Trophoblast cell (in vitro differentiated cells and primary cell): ENCODE measurements around the gene SLC36A1.

Experiments used
- DNase-seq, 2 donors: peaks; one replicate each; pipeline ENCODE4 v3.0.0-alpha.2; 2016
- H2AFZ ChIP-seq: 2 replicates; pipeline ENCODE4 v1.6.1; 2013; ENCODE audit warnings: low read length, moderate library complexity, mild to moderate bottlenecking; ENCODE audit not compliant: insufficient read depth, poor library complexity
- H2AK5ac ChIP-seq: 2 replicates; pipeline ENCODE4 v1.6.1; 2013; ENCODE audit warnings: mild to moderate bottlenecking, low read length
- H2BK120ac ChIP-seq: 2 replicates; pipeline ENCODE4 v1.6.1; 2013; ENCODE audit warnings: low read length, mild to moderate bottlenecking, moderate library complexity; ENCODE audit not compliant: insufficient read depth, poor library complexity
- H2BK12ac ChIP-seq: 2 replicates; pipeline ENCODE4 v1.6.1; 2013; ENCODE audit warnings: mild to moderate bottlenecking, low read length, moderate library complexity
- H2BK5ac ChIP-seq: 2 replicates; pipeline ENCODE4 v1.6.1; 2013; ENCODE audit warnings: low read length, low read depth, moderate library complexity, mild to moderate bottlenecking; ENCODE audit not compliant: poor library complexity
- H3K14ac ChIP-seq: 2 replicates; pipeline ENCODE4 v1.6.1; 2013; ENCODE audit warnings: mild to moderate bottlenecking, low read length
- H3K18ac ChIP-seq: 2 replicates; pipeline ENCODE4 v1.6.1; 2013; ENCODE audit warnings: mild to moderate bottlenecking, low read length
- H3K23ac ChIP-seq: 2 replicates; pipeline ENCODE4 v1.6.1; 2013; ENCODE audit warnings: low read length
- H3K27ac ChIP-seq: 2 replicates; pipeline ENCODE4 v1.5.1; 2013; ENCODE audit warnings: low read depth, mild to moderate bottlenecking, inconsistent platforms, low read length, moderate library complexity
- H3K27me3 ChIP-seq: 2 replicates; pipeline ENCODE4 v1.6.1; 2013; ENCODE audit warnings: inconsistent platforms, mild to moderate bottlenecking, low read length, moderate library complexity; ENCODE audit not compliant: insufficient read depth
- H3K36me3 ChIP-seq, 2 experiments: 1 replicate in 1 of 2; 2 replicates in 1 of 2; pipeline ENCODE4 v1.6.1; 2013; ENCODE audit warnings: low read length in 2 of 2, mild to moderate bottlenecking in 2 of 2, moderate library complexity in 1 of 2; ENCODE audit not compliant: insufficient read depth in 2 of 2, control insufficient read depth in 1 of 2
- H3K4ac ChIP-seq: 2 replicates; pipeline ENCODE4 v1.6.1; 2013; ENCODE audit warnings: low read depth, mild to moderate bottlenecking, low read length, moderate library complexity
- H3K4me1 ChIP-seq, 2 experiments: 1 replicate in 1 of 2; 2 replicates in 1 of 2; pipeline ENCODE4 v1.6.1; 2013; ENCODE audit warnings: low read length in 2 of 2, mild to moderate bottlenecking in 2 of 2, moderate library complexity in 1 of 2; ENCODE audit not compliant: insufficient read depth in 2 of 2, control insufficient read depth in 1 of 2
- H3K4me2 ChIP-seq: 2 replicates; pipeline ENCODE4 v1.6.1; 2013; ENCODE audit warnings: inconsistent platforms, mild to moderate bottlenecking, low read length, moderate library complexity
- H3K4me3 ChIP-seq: 2 replicates; pipeline ENCODE4 v1.5.1; 2013; ENCODE audit warnings: mild to moderate bottlenecking, low read depth, low read length, inconsistent platforms
- H3K79me1 ChIP-seq: one replicate; pipeline ENCODE4 v1.6.1; 2013; ENCODE audit warnings: low read length
- H3K79me2 ChIP-seq: 2 replicates; pipeline ENCODE4 v1.6.1; 2013; ENCODE audit warnings: low read length, mild to moderate bottlenecking; ENCODE audit not compliant: control insufficient read depth, insufficient read depth, poor library complexity
- H3K9ac ChIP-seq: 2 replicates; pipeline ENCODE4 v1.6.1; 2013; ENCODE audit warnings: mild to moderate bottlenecking, low read length
- H3K9me3 ChIP-seq: 2 replicates; pipeline ENCODE4 v1.6.1; 2013; ENCODE audit warnings: low read depth, mild to moderate bottlenecking, control low read depth, inconsistent platforms, low read length; ENCODE audit not compliant: insufficient read depth
- H4K12ac ChIP-seq: 2 replicates; pipeline ENCODE4 v1.6.1; 2013; ENCODE audit warnings: low read depth, mild to moderate bottlenecking, low read length, moderate library complexity
- H4K8ac ChIP-seq: 2 replicates; pipeline ENCODE4 v1.6.1; 2013; ENCODE audit warnings: low read depth, mild to moderate bottlenecking, low read length, moderate library complexity
- H4K91ac ChIP-seq: one replicate; pipeline ENCODE4 v1.6.1; 2013; ENCODE audit warnings: low read depth, mild to moderate bottlenecking, low read length, moderate library complexity
- WGBS: extraction: QIAGEN DNeasy Blood & Tissue Kit; methylation state at CpG from one replicate; pipeline ENCODE4 v1.1.7; 2013; ENCODE audit warnings: missing lambda C conversion rate; ENCODE audit not compliant: insufficient read length, insufficient coverage; ENCODE audit errors: extremely low coverage; 5-methylcytosine and 5-hydroxymethylcytosine counted together

Gene SLC36A1

DNA sequence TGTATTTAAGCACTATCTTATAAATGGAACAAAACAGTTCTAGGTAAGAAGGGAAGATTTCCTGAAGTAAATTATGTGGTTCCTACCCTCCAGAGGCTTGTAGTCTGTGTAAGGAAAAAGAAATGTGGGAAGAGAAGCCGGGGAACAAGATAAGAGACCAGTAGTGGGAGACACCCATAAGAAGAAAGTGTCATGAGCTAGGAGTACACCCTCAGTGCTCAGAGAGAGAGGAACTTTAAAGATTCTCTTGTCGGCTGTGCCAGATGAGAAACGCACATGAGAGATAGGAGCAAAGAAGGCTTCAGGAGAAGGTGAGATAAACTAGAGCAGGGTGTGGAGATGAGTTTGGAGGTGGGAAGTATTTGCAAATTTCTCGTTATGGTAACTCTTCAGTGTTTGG lies 18.1 kb downstream of the SLC36A1 start:
- Histone ChIP-seq H3K18ac (no peak overlapping the region), H3K9me3 (no peaks in the 10 kb centered on the region), H3K27ac (no peak overlapping the region), H4K8ac (no peak overlapping the region), H2AFZ (no peak overlapping the region), H3K4me2 (no peak overlapping the region), H2BK120ac (no peak overlapping the region), H2BK12ac (no peak overlapping the region), H3K23ac (no peak overlapping the region), H4K12ac (no peak overlapping the region), H3K36me3 (peaks cover 6 to 7% of the 10 kb centered on the region in 2 experiments), H3K14ac (no peak overlapping the region), H3K79me1 (no peaks in the 10 kb centered on the region), H3K9ac (no peak overlapping the region), H3K79me2 (no peaks in the 10 kb centered on the region), H2AK5ac (no peak overlapping the region), H4K91ac (no peak overlapping the region), H3K27me3 (no peaks in the 10 kb centered on the region), H2BK5ac (no peak overlapping the region), H3K4me3 (no peak overlapping the region), H3K4ac (no peak overlapping the region), H3K4me1 (no peaks in the 10 kb centered on the region)
- no CpG with 5 or more reads among the region's 4 CpGs for WGBS
- DNase-seq: no peak

DNA sequence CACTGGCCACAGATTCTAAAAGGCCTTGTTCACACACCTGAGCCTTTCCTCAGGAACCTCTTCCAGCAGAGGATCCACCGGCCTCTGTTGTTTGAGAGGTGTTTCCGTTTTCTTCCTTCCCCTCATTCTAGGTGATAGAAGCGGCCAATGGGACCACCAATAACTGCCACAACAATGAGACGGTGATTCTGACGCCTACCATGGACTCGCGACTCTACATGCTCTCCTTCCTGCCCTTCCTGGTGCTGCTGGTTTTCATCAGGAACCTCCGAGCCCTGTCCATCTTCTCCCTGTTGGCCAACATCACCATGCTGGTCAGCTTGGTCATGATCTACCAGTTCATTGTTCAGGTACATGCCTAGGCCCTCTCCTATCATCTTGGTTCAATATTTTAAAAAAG lies 20.2 kb downstream of the SLC36A1 start:
- no peak overlapping the region for H4K12ac ChIP-seq
- H2BK12ac ChIP-seq: no peak overlapping the region
- no peaks in the 10 kb centered on the region for H3K27me3 ChIP-seq
- H3K4ac ChIP-seq: no peak overlapping the region
- H2BK5ac ChIP-seq: no peak overlapping the region
- DNase-seq: no peak
- no peak overlapping the region for H3K4me2 ChIP-seq
- H2BK120ac ChIP-seq: no peak overlapping the region
- H2AFZ ChIP-seq: no peak overlapping the region
- H4K8ac ChIP-seq: no peak overlapping the region
- H3K9me3 ChIP-seq: no peaks in the 10 kb centered on the region
- H3K4me1 ChIP-seq: no peaks in the 10 kb centered on the region
- H3K4me3 ChIP-seq: no peak overlapping the region
- H4K91ac ChIP-seq: no peak overlapping the region
- no CpG with 5 or more reads among the region's 8 CpGs for whole genome bisulfite sequencing
- H3K9ac ChIP-seq: no peak overlapping the region
- H3K36me3 ChIP-seq: peaks cover 6 to 7% of the 10 kb centered on the region in 2 experiments
- H3K79me1 ChIP-seq: no peaks in the 10 kb centered on the region
- no peak overlapping the region for H2AK5ac ChIP-seq
- H3K23ac ChIP-seq: no peak overlapping the region
- no peaks in the 10 kb centered on the region for H3K79me2 ChIP-seq
- H3K14ac ChIP-seq: no peak overlapping the region
- H3K27ac ChIP-seq: no peak overlapping the region
- no peak overlapping the region for H3K18ac ChIP-seq

DNA sequence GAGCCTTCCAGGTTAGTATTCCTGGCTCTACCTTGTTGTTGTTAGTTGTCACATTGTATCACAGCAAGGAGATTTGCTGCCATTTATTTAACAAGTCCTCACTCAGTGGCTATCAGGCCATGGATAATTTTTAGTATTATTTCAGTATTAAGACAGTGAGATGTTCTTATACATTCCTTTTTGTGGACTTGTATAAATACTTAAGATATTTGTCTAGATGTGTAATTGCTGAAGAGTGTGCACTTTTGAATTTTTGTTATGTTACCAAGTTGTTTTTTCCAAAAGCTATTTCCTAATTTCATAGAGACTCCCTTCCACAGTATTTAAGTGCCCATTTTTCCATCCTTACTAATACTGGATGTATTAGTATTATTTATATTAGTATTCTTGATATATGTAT lies 22.0 kb downstream of the SLC36A1 start:
- H4K8ac ChIP-seq: no peak overlapping the region

DNA sequence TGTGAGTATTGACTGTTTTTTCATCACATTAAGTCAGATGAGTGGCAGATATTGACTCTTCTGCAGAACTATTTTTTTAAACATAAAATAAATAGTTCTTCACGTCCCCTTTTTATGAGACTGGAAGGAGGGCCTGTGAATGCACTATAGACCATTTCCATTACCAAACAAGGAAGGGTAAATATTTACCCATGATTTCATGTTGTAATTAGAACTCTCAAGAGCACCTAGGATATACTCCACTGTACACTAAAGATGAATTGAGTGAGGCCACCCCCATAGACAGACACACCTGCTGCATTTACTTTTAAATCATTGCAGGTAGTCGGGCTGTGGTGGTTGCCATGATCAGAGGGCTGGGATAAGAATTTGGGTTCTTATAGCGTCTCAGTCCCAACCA lies 22.6 kb downstream of the SLC36A1 start:
- H2AFZ ChIP-seq: no peak overlapping the region
- H2BK12ac ChIP-seq: no peak overlapping the region
- H2BK120ac ChIP-seq: no peak overlapping the region
- H3K4me3 ChIP-seq: no peak overlapping the region
- H2AK5ac ChIP-seq: no peak overlapping the region
- H3K9ac ChIP-seq: no peak overlapping the region
- WGBS: no CpG with 5 or more reads among the region's 3 CpGs
- H3K79me2 ChIP-seq: no peaks in the 10 kb centered on the region
- no peak overlapping the region for H4K91ac ChIP-seq
- H3K27ac ChIP-seq: no peak overlapping the region
- no peak overlapping the region for H3K4me2 ChIP-seq
- H3K36me3 ChIP-seq: peaks cover 2 to 6% of the 10 kb centered on the region in 2 experiments
- no peak overlapping the region for H4K12ac ChIP-seq
- no peak overlapping the region for H4K8ac ChIP-seq
- no peak overlapping the region for H2BK5ac ChIP-seq
- H3K14ac ChIP-seq: no peak overlapping the region
- no peak overlapping the region for H3K23ac ChIP-seq
- H3K27me3 ChIP-seq: no peaks in the 10 kb centered on the region
- H3K18ac ChIP-seq: no peak overlapping the region
- no peaks in the 10 kb centered on the region for H3K9me3 ChIP-seq
- no peaks in the 10 kb centered on the region for H3K79me1 ChIP-seq
- no peak for DNase-seq
- H3K4ac ChIP-seq: no peak overlapping the region
- H3K4me1 ChIP-seq: no peaks in the 10 kb centered on the region

More for the DNA sequence above, 22.0 kb downstream of the SLC36A1 start:
- no peak overlapping the region for H3K18ac ChIP-seq
- no peak overlapping the region for H2BK12ac ChIP-seq
- DNase-seq: peak in 1 of 2 donors; percentile 37
- no peak overlapping the region for H2AK5ac ChIP-seq
- H3K36me3 ChIP-seq: peaks cover 5 to 7% of the 10 kb centered on the region in 2 experiments
- no peaks in the 10 kb centered on the region for H3K4me1 ChIP-seq
- no peak overlapping the region for H3K23ac ChIP-seq
- no peak overlapping the region for H4K91ac ChIP-seq
- no peak overlapping the region for H2BK120ac ChIP-seq
- no peak overlapping the region for H3K27ac ChIP-seq
- H3K27me3 ChIP-seq: no peaks in the 10 kb centered on the region
- H2BK5ac ChIP-seq: no peak overlapping the region
- no peak overlapping the region for H4K12ac ChIP-seq
- H3K9ac ChIP-seq: no peak overlapping the region
- no peak overlapping the region for H3K4ac ChIP-seq
- no peaks in the 10 kb centered on the region for H3K79me2 ChIP-seq
- H3K4me3 ChIP-seq: no peak overlapping the region
- H3K9me3 ChIP-seq: no peaks in the 10 kb centered on the region
- no peak overlapping the region for H2AFZ ChIP-seq
- no peak overlapping the region for H3K14ac ChIP-seq
- no peak overlapping the region for H3K4me2 ChIP-seq
- H3K79me1 ChIP-seq: no peaks in the 10 kb centered on the region
